ENCODE data around the gene DPH6. TPM values are rescaled to one million over a fixed set of nuclear protein-coding genes. Genes with fewer than 3 reads are reported as not detected.

The DPH6 gene
- total RNA-seq, 1 donor from 2014 or later, result 30.2 TPM

- no peaks in the 10 kb centered on the region for H3K4me1 ChIP-seq
- intact Hi-C loops (cut with DNase I), result no loop called here
These were observed 12.5 kb downstream of the DPH6 start for GRCh38 chr15:35533130-35534110.

GRCh38 chr15:35530698-35531097, 15.3 kb downstream of the DPH6 start:
- intact Hi-C loops (cut with DNase I), result no loop called here
- no peaks in the 10 kb centered on the region for H3K4me1 ChIP-seq
- TF ChIP-seq POLR2AphosphoS5 (IDR thresholded peaks at IDR 0.05; ENCODE audit: insufficient read depth in 1 of 2, low read depth in 1 of 2) (no peak), CTCF (IDR thresholded peaks at IDR 0.05) (no peak), POLR2A (IDR thresholded peaks at IDR 0.05) (no peak)
- H3K27ac ChIP-seq, result no peak overlapping the region
- H3K9me3 ChIP-seq, result no peaks in the 10 kb centered on the region
- DNase-seq (ENCODE audit: extremely low spot score in 2 of 2), result no peak
- H3K27me3 ChIP-seq, result no peaks in the 10 kb centered on the region
- H3K4me3 ChIP-seq, result no peak overlapping the region
- no peaks in the 10 kb centered on the region for H3K36me3 ChIP-seq

More at GRCh38 chr15:35533130-35534110, 12.5 kb downstream of the DPH6 start:
- no peak overlapping the region for H3K27ac ChIP-seq
- no peak for DNase-seq (ENCODE audit: extremely low spot score in 2 of 2)
- no peaks in the 10 kb centered on the region for H3K36me3 ChIP-seq
- no peak for TF ChIP-seq POLR2A (IDR thresholded peaks at IDR 0.05)
- TF ChIP-seq CTCF (IDR thresholded peaks at IDR 0.05), result no peak
- TF ChIP-seq POLR2AphosphoS5 (IDR thresholded peaks at IDR 0.05; ENCODE audit: insufficient read depth in 1 of 2, low read depth in 1 of 2), result no peak
- no peak overlapping the region for H3K4me3 ChIP-seq
- H3K27me3 ChIP-seq, result no peaks in the 10 kb centered on the region
- no peaks in the 10 kb centered on the region for H3K9me3 ChIP-seq

- intact Hi-C loops (cut with DNase I), result no loop called here
- H3K4me1 ChIP-seq, result no peaks in the 10 kb centered on the region
These were observed 16.2 kb downstream of the DPH6 start for GRCh38 chr15:35529784-35530183.

GRCh38 chr15:35522061-35522460, 23.9 kb downstream of the DPH6 start:
- intact Hi-C loops (cut with DNase I), result no loop called here
- DNase-seq (ENCODE audit: extremely low spot score in 2 of 2), result no peak
- Histone ChIP-seq H3K27me3 (no peaks in the 10 kb centered on the region), H3K4me3 (no peak overlapping the region), H3K4me1 (no peaks in the 10 kb centered on the region), H3K9me3 (no peaks in the 10 kb centered on the region), H3K36me3 (no peaks in the 10 kb centered on the region), H3K27ac (no peak overlapping the region)
- no peak for TF ChIP-seq CTCF (IDR thresholded peaks at IDR 0.05)
- no peak for TF ChIP-seq POLR2A (IDR thresholded peaks at IDR 0.05)
- TF ChIP-seq POLR2AphosphoS5 (IDR thresholded peaks at IDR 0.05; ENCODE audit: insufficient read depth in 1 of 2, low read depth in 1 of 2), result no peak

More at GRCh38 chr15:35529784-35530183, 16.2 kb downstream of the DPH6 start:
- H3K27ac ChIP-seq, result no peak overlapping the region
- TF ChIP-seq POLR2AphosphoS5 (IDR thresholded peaks at IDR 0.05; ENCODE audit: insufficient read depth in 1 of 2, low read depth in 1 of 2), result no peak
- no peak overlapping the region for H3K4me3 ChIP-seq
- H3K36me3 ChIP-seq, result no peaks in the 10 kb centered on the region
- no peaks in the 10 kb centered on the region for H3K27me3 ChIP-seq
- no peak for DNase-seq (ENCODE audit: extremely low spot score in 2 of 2)
- no peaks in the 10 kb centered on the region for H3K9me3 ChIP-seq

GRCh38 chr15:35519541-35520149, 26.3 kb downstream of the DPH6 start:
- TF ChIP-seq POLR2A (IDR thresholded peaks at IDR 0.05) (no peak), POLR2AphosphoS5 (IDR thresholded peaks at IDR 0.05; ENCODE audit: insufficient read depth in 1 of 2, low read depth in 1 of 2) (no peak), CTCF (IDR thresholded peaks at IDR 0.05) (peak; percentile 19 to 50 (median 45))
- H3K9me3 ChIP-seq, result no peaks in the 10 kb centered on the region
- no peaks in the 10 kb centered on the region for H3K27me3 ChIP-seq
- H3K27ac ChIP-seq, result no peak overlapping the region
- no peak overlapping the region for H3K4me3 ChIP-seq
- no peaks in the 10 kb centered on the region for H3K4me1 ChIP-seq
- intact Hi-C loops (cut with DNase I), result no loop called here
- no peak for DNase-seq (ENCODE audit: extremely low spot score in 2 of 2)
- H3K36me3 ChIP-seq, result no peaks in the 10 kb centered on the region

Data from vagina (tissue), 2 donors.